ENCODE results near the gene SLC35A2. TPM values are rescaled to one million over a fixed set of nuclear protein-coding genes. Genes with fewer than 3 reads are reported as not detected.
A peak's percentile ranks its signal among the peaks of the same experiment; 100 is the strongest.

Gene SLC35A2
- total RNA-seq, 1 experiment from 2014 or later: 61.4 TPM

GRCh38 chrX:48927123-48927522 is 15.7 kb upstream of the SLC35A2 start:
- Histone ChIP-seq H3K36me3 (ENCODE audit: control insufficient read depth, insufficient read depth, low read length) (no peaks in the 10 kb centered on the region; the same call in 1 of the 2 replicates), H3K4me1 (no peaks in the 10 kb centered on the region), H3K9me3 (no peaks in the 10 kb centered on the region), H3K4me3 (ENCODE audit: low read depth, low read length) (no peak overlapping the region), H3K27me3 (replicated peaks; ENCODE audit: control insufficient read depth, insufficient read depth, low read length) (no peaks in the 10 kb centered on the region)
- no TSS peak for BruUV-seq (replicated peaks)
- DNase-seq: no peak
- no peaks in the 10 kb centered on the region for H3K9me3 Mint-ChIP-seq (ENCODE audit: unreplicated experiment)
- TF ChIP-seq, protein P1, sequence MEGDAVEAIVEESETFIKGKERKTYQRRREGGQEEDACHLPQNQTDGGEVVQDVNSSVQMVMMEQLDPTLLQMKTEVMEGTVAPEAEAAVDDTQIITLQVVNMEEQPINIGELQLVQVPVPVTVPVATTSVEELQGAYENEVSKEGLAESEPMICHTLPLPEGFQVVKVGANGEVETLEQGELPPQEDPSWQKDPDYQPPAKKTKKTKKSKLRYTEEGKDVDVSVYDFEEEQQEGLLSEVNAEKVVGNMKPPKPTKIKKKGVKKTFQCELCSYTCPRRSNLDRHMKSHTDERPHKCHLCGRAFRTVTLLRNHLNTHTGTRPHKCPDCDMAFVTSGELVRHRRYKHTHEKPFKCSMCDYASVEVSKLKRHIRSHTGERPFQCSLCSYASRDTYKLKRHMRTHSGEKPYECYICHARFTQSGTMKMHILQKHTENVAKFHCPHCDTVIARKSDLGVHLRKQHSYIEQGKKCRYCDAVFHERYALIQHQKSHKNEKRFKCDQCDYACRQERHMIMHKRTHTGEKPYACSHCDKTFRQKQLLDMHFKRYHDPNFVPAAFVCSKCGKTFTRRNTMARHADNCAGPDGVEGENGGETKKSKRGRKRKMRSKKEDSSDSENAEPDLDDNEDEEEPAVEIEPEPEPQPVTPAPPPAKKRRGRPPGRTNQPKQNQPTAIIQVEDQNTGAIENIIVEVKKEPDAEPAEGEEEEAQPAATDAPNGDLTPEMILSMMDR (IDR thresholded peaks at IDR 0.05; ENCODE audit: insufficient read depth in 1 of 2, low read depth in 1 of 2, low read length in 1 of 2, severe bottlenecking in 1 of 2, unreplicated experiment in 1 of 2): no peak
- H3K27me3 Mint-ChIP-seq (ENCODE audit: insufficient read depth, unreplicated experiment): no peaks in the 10 kb centered on the region
- peaks cover 29% of the 10 kb centered on the region for H3K36me3 Mint-ChIP-seq (ENCODE audit: insufficient read depth, unreplicated experiment)
- POLR2A ChIA-PET: no interaction called here
- no peak overlapping the region for H3K4me3 Mint-ChIP-seq (ENCODE audit: unreplicated experiment)
- CTCF ChIA-PET: no interaction called here
- intact Hi-C loops (cut with micrococcal nuclease; ENCODE audit: unreplicated experiment): no loop called here
- H3K4me1 Mint-ChIP-seq (ENCODE audit: low read depth, unreplicated experiment): no peaks in the 10 kb centered on the region
- no peak overlapping the region for H3K27ac Mint-ChIP-seq (ENCODE audit: unreplicated experiment)

- Histone ChIP-seq H3K27me3 (replicated peaks; ENCODE audit: control insufficient read depth, insufficient read depth, low read length) (no peaks in the 10 kb centered on the region), H3K4me3 (ENCODE audit: low read depth, low read length) (no peak overlapping the region), H3K9me3 (no peaks in the 10 kb centered on the region), H3K36me3 (ENCODE audit: control insufficient read depth, insufficient read depth, low read length) (no peaks in the 10 kb centered on the region; the same call in 1 of the 2 replicates), H3K4me1 (no peaks in the 10 kb centered on the region)
- TF ChIP-seq, protein P1 (IDR thresholded peaks at IDR 0.05; ENCODE audit: insufficient read depth in 1 of 2, low read depth in 1 of 2, low read length in 1 of 2, severe bottlenecking in 1 of 2, unreplicated experiment in 1 of 2): no peak
- Mint-ChIP-seq H3K36me3 (ENCODE audit: insufficient read depth, unreplicated experiment) (peaks cover 15% of the 10 kb centered on the region), H3K4me3 (ENCODE audit: unreplicated experiment) (no peak overlapping the region), H3K9me3 (ENCODE audit: unreplicated experiment) (no peaks in the 10 kb centered on the region), H3K27ac (ENCODE audit: unreplicated experiment) (peak overlapping the region; percentile 23), H3K27me3 (ENCODE audit: insufficient read depth, unreplicated experiment) (no peaks in the 10 kb centered on the region), H3K4me1 (ENCODE audit: low read depth, unreplicated experiment) (peaks cover 7% of the 10 kb centered on the region)
- intact Hi-C loops (cut with micrococcal nuclease; ENCODE audit: unreplicated experiment): no loop called here
- ChIA-PET CTCF (no interaction called here), POLR2A (no interaction called here)
- no TSS peak for BruUV-seq (replicated peaks)
- DNase-seq: no peak
Observed at GRCh38 chrX:48924270-48924669, 12.8 kb upstream of the SLC35A2 start.

- no peaks in the 10 kb centered on the region for H3K9me3 ChIP-seq
- no peaks in the 10 kb centered on the region; the same call in 1 of the 2 replicates for H3K36me3 ChIP-seq (ENCODE audit: control insufficient read depth, insufficient read depth, low read length)
- POLR2A ChIA-PET: no interaction called here
- TF ChIP-seq, protein P1 (IDR thresholded peaks at IDR 0.05; ENCODE audit: insufficient read depth in 1 of 2, low read depth in 1 of 2, low read length in 1 of 2, severe bottlenecking in 1 of 2, unreplicated experiment in 1 of 2): no peak
- H3K4me1 ChIP-seq: no peaks in the 10 kb centered on the region
- intact Hi-C loops (cut with micrococcal nuclease; ENCODE audit: unreplicated experiment): no loop called here
- no TSS peak for BruUV-seq (replicated peaks)
- Mint-ChIP-seq H3K4me3 (ENCODE audit: unreplicated experiment) (no peak overlapping the region), H3K4me1 (ENCODE audit: low read depth, unreplicated experiment) (peaks cover 7% of the 10 kb centered on the region), H3K27ac (ENCODE audit: unreplicated experiment) (peak overlapping the region; percentile 23), H3K27me3 (ENCODE audit: insufficient read depth, unreplicated experiment) (no peaks in the 10 kb centered on the region), H3K9me3 (ENCODE audit: unreplicated experiment) (no peaks in the 10 kb centered on the region), H3K36me3 (ENCODE audit: insufficient read depth, unreplicated experiment) (peaks cover 19% of the 10 kb centered on the region)
- no peak for DNase-seq
- CTCF ChIA-PET: no interaction called here
- H3K27me3 ChIP-seq (replicated peaks; ENCODE audit: control insufficient read depth, insufficient read depth, low read length): no peaks in the 10 kb centered on the region
- no peak overlapping the region for H3K4me3 ChIP-seq (ENCODE audit: low read depth, low read length)
Observed at GRCh38 chrX:48923771-48924170, 12.3 kb upstream of the SLC35A2 start.

Measured in Caco-2 (cell line).